NCI-H524 (cell line): ENCODE measurements around the gene PRR5.

Experiments used
- DNase-seq, 2 experiments: peaks; one replicate each; lab custom pipeline; 2025; lab: John Stamatoyannopoulos, UW

The PRR5 gene

GRCh38 chr22:44718418-44718817, 16.4 kb downstream of the PRR5 start:
- no peak for DNase-seq

- DNase-seq, result peak; percentile 34 to 71
Measured at GRCh38 chr22:44719586-44720368, 17.8 kb downstream of the PRR5 start.

- no peak for DNase-seq
Measured at GRCh38 chr22:44721213-44721612, 19.2 kb downstream of the PRR5 start.

- DNase-seq, result no peak
Measured at GRCh38 chr22:44722611-44723010, 20.6 kb downstream of the PRR5 start.

GRCh38 chr22:44723801-44724200, 21.8 kb downstream of the PRR5 start:
- DNase-seq, result peak in 1 of 2 experiments; percentile 35

- no peak for DNase-seq
Measured at GRCh38 chr22:44724416-44724815, 22.4 kb downstream of the PRR5 start.

GRCh38 chr22:44724859-44725258, 22.9 kb downstream of the PRR5 start:
- no peak for DNase-seq

- DNase-seq, result no peak
Measured at GRCh38 chr22:44726439-44726838, 24.4 kb downstream of the PRR5 start.

- no peak for DNase-seq
Measured at GRCh38 chr22:44727148-44727547, 25.1 kb downstream of the PRR5 start.

GRCh38 chr22:44727709-44728108, 25.7 kb downstream of the PRR5 start:
- DNase-seq, result no peak

GRCh38 chr22:44728761-44729324, 26.8 kb downstream of the PRR5 start:
- no peak for DNase-seq

- no peak for DNase-seq
Measured at GRCh38 chr22:44729391-44730021, 27.5 kb downstream of the PRR5 start.

GRCh38 chr22:44730022-44730393, 28.0 kb downstream of the PRR5 start:
- no peak for DNase-seq

GRCh38 chr22:44730490-44731356, 28.7 kb downstream of the PRR5 start:
- DNase-seq, result no peak

GRCh38 chr22:44731357-44731970, 29.5 kb downstream of the PRR5 start:
- DNase-seq, result no peak

GRCh38 chr22:44732017-44732561, 30.1 kb downstream of the PRR5 start:
- DNase-seq, result no peak

GRCh38 chr22:44732661-44733060, 30.7 kb downstream of the PRR5 start:
- DNase-seq, result no peak

- DNase-seq, result no peak
Measured at GRCh38 chr22:44733426-44734106, 31.6 kb downstream of the PRR5 start.

- no peak for DNase-seq
Measured at GRCh38 chr22:44734278-44734677, 32.3 kb downstream of the PRR5 start.

- DNase-seq, result no peak
Measured at GRCh38 chr22:44734801-44735517, 33.0 kb downstream of the PRR5 start.
